Activated CD8-positive, alpha-beta memory T cell treated with anti-CD3 and anti-CD28 coated beads for 48 hours (primary cell): ENCODE data around the gene ZNF692.
"Not testable (repeated sequence)": the region's sequence is repeated elsewhere in the genome, so short reads cannot be mapped to it uniquely, and the experiment has no call there.

ENCODE experiments used
- DNase-seq, 3 experiments: peaks; one replicate each; pipeline ENCODE4 v3.0.0-alpha.2; 2020; ENCODE audit warnings: low read depth in 2 of 3, low spot score in 2 of 3

Gene ZNF692

DNA sequence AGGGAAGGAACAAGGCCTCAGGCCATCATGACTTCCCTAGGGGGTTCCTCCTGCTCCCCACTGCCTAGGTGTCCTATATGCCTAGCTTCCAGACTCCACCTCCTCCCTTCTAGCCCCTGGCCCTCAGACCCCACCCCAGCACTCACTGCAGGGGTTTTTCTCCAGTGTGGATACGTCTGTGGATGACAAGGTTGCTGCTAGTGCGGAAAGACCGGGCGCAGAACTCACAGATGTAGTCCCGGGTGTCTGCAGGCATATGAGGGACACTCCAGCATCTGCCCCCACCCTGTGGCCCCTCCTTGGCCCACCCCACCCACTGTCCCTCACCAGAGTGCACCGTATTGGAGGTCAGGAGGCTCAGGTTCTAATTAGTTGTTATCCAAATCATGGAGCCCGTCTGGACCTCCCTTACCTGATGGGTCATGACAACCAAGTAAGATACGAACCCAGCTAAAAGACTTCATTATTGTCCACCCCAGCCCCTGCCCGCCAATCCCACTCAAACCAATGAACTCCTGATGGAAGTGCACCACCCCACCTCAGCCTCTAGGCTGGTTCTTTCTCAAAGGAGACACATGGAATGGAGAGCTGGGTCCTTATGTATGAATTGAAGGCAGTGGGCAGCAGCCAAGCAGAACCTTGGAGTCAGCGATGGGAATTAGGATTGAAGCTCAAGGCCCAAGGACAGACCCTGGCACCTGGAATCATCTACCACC, 8.2 kb downstream of the ZNF692 start:
- DNase-seq = no peak

- no peak for DNase-seq
These were observed 8.8 kb downstream of the ZNF692 start for GRCh38 chr1:248850124-248850523.

DNA sequence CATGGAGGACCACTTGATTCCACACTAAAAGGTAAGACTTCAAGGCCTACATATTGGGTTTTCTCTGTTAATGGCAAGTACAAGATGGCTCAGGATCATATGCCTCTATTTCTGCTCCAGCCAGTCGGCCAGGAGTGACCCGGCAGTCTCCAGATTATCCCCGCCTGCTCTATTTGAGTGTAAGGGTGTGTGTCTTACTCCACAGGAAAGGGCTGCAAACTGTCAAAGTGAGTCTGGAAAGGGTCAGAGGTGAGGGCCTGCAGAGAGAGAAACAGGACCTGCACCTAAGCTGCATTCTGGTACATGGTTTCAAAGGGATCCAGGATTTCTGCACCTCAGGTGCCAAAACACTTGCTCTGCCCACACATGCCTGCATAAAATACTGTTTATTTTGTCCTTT, 9.2 kb downstream of the ZNF692 start:
- DNase-seq = no peak

- DNase-seq = no peak
These were observed 9.7 kb downstream of the ZNF692 start for GRCh38 chr1:248849152-248849551.

DNA sequence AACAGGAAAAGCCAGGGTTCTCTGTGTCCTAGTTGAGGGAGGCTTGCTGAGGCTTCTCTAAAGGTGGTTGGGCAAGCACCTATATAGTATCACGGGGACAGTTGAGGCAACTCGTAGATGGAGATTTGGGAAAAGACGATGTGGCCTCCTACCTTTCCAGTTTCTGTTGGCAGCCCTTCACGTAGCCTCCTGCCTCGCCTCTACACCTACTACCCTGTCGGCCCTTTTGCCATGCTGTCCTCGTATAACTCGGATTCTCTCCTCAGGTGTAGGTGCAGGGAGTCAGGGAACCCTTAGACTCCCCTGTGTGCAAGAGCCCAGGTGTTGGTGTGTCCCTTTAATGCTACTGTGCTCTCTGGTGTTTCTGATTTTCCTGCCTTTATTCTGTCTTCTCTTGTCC, 10.3 kb downstream of the ZNF692 start:
- DNase-seq = no peak

DNA sequence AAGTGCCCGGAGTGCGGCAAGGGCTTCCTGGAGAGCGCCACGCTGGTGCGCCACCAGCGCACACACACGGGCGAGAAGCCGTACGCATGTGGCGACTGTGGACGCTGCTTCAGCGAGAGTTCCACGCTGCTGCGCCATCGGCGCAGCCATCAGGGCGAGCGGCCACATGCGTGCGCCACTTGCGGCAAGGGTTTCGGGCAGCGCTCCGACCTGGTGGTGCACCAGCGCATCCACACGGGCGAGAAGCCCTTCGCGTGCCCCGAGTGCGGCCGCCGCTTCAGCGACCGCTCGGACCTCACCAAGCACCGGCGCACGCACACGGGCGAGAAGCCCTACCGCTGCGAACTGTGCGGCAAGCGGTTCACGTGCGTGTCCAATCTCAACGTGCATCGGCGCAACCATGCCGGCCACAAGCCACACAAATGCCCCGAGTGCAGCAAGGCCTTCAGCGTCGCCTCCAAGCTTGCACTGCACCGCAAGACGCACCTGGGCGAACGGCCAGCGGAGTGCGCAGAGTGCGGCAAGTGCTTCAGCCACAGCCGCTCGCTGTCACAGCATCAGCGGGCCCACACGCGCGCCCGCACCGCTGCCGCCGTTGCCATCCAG, 10.8 kb downstream of the ZNF692 start:
- no peak for DNase-seq

DNA sequence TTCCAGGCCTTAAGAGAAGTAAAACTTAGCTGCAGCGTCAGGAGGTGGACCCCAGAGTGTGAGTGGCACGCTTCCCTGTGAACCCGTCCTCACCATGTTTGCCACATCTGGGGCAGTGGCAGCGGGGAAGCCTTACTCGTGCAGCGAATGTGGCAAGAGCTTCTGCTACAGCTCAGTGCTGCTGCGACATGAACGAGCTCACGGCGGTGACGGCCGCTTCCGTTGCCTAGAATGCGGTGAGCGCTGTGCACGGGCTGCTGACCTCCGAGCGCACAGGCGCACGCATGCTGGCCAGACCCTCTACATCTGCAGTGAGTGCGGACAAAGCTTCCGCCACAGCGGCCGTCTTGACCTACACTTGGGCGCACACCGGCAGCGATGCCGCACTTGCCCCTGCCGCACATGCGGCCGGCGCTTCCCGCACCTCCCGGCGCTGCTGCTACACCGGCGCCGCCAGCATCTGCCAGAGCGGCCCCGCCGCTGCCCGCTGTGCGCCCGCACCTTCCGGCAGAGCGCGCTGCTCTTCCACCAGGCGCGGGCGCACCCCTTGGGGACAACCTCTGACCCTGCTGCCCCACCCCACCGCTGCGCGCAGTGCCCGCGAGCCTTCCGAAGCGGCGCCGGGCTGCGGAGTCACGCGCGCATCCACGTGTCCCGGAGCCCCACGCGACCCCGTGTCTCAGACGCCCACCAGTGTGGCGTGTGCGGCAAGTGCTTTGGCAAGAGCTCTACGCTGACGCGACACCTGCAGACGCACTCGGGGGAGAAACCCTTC, 11.5 kb downstream of the ZNF692 start:
- no peak for DNase-seq

DNA sequence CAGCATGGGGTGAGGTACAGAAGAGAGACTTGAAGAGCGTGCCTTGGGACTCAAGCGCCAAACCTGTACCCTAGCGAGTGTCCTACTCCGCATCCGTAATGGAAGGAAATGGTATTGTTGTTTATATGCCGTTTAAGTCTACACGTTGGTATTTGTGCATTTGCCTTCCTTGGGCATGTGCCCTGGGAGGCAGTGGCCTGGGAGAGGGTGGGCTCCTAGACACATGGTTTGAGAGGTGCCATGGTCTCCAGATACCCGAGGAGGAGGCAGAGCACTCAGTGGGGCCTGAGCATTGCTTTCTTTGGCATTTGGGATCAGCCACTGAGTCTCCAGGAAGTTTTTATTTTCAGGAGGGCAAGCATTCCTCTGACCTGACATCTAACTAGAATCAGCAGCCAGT, 14.4 kb downstream of the ZNF692 start:
- no peak for DNase-seq

DNA sequence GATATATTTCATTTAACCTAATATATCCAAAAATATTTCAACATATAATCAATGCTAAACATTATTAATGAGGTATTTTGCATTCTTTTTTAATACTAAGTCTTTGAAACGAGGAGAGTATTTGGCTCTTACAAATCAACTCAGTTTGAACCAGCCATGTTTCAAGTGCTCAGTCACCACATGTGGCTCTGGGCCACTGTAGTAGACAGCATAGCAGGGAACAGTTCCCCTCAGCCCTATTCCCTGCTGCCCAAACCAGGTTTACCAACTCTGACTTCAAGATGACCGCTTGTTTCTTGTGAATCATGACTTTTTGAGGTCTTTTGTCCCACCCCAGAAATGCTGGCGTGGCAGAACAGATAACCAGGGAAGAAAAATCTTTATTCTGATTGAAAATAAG, 15.2 kb downstream of the ZNF692 start:
- no peak for DNase-seq

DNA sequence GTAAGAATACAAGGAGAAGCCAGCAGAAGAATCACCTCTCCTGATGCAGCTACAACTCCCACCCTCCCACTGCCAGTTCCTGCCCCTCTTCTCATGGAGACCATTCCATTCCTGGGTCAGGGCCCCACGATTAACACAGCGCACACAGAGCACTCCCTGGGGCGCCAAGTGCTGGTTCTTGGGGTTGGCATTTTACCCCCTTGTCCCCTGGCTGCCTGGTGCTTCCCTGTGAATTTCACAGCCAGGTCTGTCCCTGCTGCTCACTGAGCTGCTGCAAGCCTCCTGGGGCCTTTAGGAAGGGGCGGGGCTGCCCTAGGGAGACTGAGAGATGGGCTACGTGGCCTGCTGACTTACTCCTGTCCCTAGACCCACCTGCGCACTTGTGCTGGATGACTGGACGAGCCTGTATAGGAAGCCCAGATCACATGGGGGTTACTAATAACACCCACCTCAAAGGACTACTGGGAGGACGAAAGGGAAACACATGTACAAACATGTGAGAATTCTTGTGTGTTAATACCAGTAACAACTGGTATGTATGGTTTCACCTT, 16.0 kb downstream of the ZNF692 start:
- DNase-seq = no peak

- no peak for DNase-seq
These were observed 17.0 kb downstream of the ZNF692 start for GRCh38 chr1:248841702-248842395.

DNA sequence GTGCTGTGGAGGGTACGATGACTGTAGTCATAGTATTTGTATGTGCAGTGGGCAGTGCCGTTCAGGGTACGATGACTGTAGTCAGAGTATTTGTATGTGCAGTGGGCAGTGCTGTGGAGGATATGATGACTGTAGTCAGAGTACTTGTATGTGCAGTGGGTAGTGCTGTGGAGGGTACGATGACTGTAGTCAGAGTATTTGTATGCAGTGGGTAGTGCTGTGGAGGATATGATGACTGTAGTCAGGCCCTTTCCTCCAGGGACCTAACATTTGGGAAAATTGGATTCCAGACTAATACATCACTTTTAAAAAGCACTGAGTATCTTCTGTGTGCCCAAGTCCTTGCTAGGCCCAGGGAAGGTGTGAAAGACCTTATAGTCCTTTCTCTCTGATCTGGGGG, 17.9 kb downstream of the ZNF692 start:
- no peak for DNase-seq

DNA sequence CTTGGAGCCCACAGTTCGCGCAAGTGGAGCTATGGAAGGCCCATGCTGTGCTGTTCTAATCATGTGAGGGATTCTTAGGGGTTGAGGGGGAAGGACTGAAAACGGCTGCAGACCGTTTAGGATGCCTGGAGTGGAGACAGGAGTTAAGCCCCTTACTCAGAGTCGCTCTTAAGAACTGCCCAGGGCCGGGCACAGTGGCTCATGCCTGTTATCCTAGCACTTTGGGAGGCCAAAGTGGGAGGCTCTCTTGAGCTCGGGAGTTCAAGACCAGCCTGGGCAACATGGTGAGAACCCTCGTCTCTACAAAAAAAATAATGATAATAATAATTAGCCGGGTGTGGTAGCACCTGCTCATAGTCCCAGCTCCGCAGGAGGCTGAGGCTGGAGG, 19.7 kb downstream of the ZNF692 start:
- DNase-seq = no peak

- DNase-seq = peak; percentile 58 to 73 (median 65)
These were observed 20.3 kb downstream of the ZNF692 start for GRCh38 chr1:248838357-248839167.

GRCh38 chr1:248837781-248838356, 21.0 kb downstream of the ZNF692 start, which contains the start of gene ZNF672:
Gene ZNF672 (plus strand): TSS chr1:248838224. CDS start chr1:248847275, 9,051 bp downstream.
- DNase-seq = peak; percentile 70 to 83 (median 77)

GRCh38 chr1:248837045-248837780, 21.7 kb downstream of the ZNF692 start:
- no peak for DNase-seq

- DNase-seq = no peak
These were observed 24.4 kb downstream of the ZNF692 start for GRCh38 chr1:248834343-248834940.

DNA sequence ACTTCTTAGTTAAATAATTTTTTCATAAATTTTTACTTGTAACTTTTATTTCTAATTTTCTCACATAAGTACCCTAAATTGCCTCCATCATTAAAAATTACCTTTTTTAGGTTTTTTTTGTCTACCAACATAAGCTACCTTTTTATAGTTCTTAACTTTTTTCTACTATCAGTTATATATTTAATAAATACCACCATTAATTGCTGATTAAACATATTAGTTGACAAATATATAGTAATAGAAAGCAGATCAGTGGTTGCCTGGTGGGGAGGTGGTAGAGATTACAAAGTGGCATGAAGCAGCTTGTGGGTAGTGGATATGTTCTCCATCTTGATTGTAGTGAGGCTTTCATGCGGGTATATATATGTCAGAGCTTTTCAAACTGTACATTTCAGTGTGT, 27.0 kb downstream of the ZNF692 start:
- no peak for DNase-seq

GRCh38 chr1:248830718-248831017, 28.2 kb downstream of the ZNF692 start:
- DNase-seq = not testable (repeated sequence)
